Gastroesophageal sphincter (tissue), 3 donors: Measurements from ENCODE around the gene MBNL1.

Experiments used
- CTCF ChIP-seq, 4 experiments: fragments of 200-600 bp in 2 of 4; fragments of 450-650 bp in 2 of 4; sonication (generic) in 1 of 4; IDR thresholded peaks; one replicate each; pipeline ENCODE4 v1.5.1; 2017 to 2019; ENCODE audit warnings: antibody characterized with exemption in 4 of 4, mild to moderate bottlenecking in 2 of 4, moderate library complexity in 2 of 4
- POLR2A ChIP-seq, 2 donors: fragments of 450-650 bp; IDR thresholded peaks; one replicate each; pipeline ENCODE4 v1.6.1; 2017; ENCODE audit warnings: antibody characterized with exemption in 2 of 2, mild to moderate bottlenecking in 2 of 2, moderate library complexity in 1 of 2

GRCh38 chr3:152480282-152480953 lies 211.7 kb downstream of the MBNL1 start:
- TF ChIP-seq POLR2A (IDR thresholded peaks at IDR 0.05) (no peak), CTCF (IDR thresholded peaks at IDR 0.05) (no peak)
